Measurements from ENCODE around the gene HBD.

The HBD gene

DNA sequence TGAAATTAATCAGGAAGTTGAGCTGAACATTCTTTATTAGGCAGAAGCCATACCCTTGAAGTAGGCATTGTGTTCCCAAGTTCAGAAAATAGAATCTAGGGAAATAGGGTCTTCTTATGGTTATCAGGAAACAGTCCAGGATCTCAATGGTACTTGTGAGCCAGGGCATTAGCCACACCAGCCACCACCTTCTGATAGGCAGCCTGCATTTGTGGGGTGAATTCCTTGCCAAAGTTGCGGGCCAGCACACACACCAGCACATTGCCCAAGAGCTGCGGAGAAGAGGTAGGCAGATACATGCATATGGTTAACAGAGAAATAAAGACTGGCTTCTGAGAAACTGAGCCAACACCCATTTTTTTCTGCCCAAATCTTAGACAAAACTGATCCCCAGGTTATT, 1.5 kb downstream of the HBD start:
- Histone ChIP-seq H3K27ac (ENCODE audit: low read depth, low read length, severe bottlenecking) (no peak overlapping the region), H3K4me1 (ENCODE audit: control insufficient read depth, insufficient read depth, low read length, poor library complexity, severe bottlenecking) (no peaks in the 10 kb centered on the region), H3K9me3 (ENCODE audit: control insufficient read depth, low read length) (no peaks in the 10 kb centered on the region), H3K36me3 (ENCODE audit: control insufficient read depth, insufficient read depth, low read length) (no peaks in the 10 kb centered on the region), H3K4me3 (ENCODE audit: extremely low read depth, insufficient read depth, low read length, poor library complexity, severe bottlenecking) (no peak overlapping the region)
- 100% methylated on average over 1 of the region's 2 CpGs; no CpG with 5 or more reads in 1 of the 2 experiments for WGBS, 2 experiments (ENCODE audit: insufficient coverage in 2 of 2)

DNA sequence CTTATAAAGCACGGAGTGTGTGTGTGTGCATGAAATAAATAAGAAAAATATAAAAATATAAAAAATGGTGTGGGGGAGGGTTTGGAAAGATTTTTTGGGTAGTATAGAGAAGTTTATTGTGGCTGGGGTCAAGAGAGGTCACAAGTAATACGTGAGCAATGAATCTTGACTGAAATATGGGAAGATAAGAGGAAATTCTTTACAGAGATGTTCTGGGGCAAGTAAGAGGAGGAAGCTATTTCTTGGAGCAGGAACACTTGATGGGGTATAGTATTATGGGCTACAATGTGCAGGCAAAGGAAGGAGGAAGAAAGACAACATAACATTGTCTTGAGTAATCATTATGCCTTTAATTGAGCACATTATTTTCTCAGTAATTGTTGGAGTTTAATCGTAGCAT, 2.1 kb downstream of the HBD start:
- no peaks in the 10 kb centered on the region for H3K4me1 ChIP-seq (ENCODE audit: control insufficient read depth, insufficient read depth, low read length, poor library complexity, severe bottlenecking)
- 84 to 86% methylated on average over 1 to 2 of the region's 3 CpGs for WGBS, 2 experiments (ENCODE audit: insufficient coverage in 2 of 2)
- no peaks in the 10 kb centered on the region for H3K36me3 ChIP-seq (ENCODE audit: control insufficient read depth, insufficient read depth, low read length)
- H3K4me3 ChIP-seq (ENCODE audit: extremely low read depth, insufficient read depth, low read length, poor library complexity, severe bottlenecking) = no peak overlapping the region
- no peaks in the 10 kb centered on the region for H3K9me3 ChIP-seq (ENCODE audit: control insufficient read depth, low read length)
- H3K27ac ChIP-seq (ENCODE audit: low read depth, low read length, severe bottlenecking) = no peak overlapping the region

DNA sequence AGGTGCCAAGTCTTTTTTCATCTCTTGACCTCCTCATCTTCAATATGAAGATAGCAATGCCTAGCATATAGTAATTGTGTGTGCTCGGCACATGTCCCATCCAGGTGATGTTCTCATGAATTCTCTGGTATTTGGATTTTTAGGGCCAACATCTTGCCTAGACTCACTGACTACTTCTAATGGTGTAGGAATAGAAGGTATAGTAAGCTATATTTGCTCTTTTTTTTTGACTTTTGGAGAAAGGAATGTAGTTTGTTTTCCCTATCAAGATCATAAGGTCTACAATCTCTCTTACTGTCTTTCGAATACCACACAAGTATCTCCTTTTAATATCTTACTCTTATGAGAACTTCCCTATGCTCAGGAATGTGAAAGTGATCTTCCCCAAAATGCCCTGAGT, 3.2 kb downstream of the HBD start:
- Histone ChIP-seq H3K9me3 (ENCODE audit: control insufficient read depth, low read length) (no peaks in the 10 kb centered on the region), H3K36me3 (ENCODE audit: control insufficient read depth, insufficient read depth, low read length) (no peaks in the 10 kb centered on the region), H3K4me1 (ENCODE audit: control insufficient read depth, insufficient read depth, low read length, poor library complexity, severe bottlenecking) (no peaks in the 10 kb centered on the region), H3K27ac (ENCODE audit: low read depth, low read length, severe bottlenecking) (no peak overlapping the region), H3K4me3 (ENCODE audit: extremely low read depth, insufficient read depth, low read length, poor library complexity, severe bottlenecking) (no peak overlapping the region)
- no CpG with 5 or more reads among the region's 2 CpGs for whole genome bisulfite sequencing, 2 experiments (ENCODE audit: insufficient coverage in 2 of 2)

GRCh38 chr11:5230266-5230665, 4.0 kb downstream of the HBD start:
- H3K36me3 ChIP-seq (ENCODE audit: control insufficient read depth, insufficient read depth, low read length) = no peaks in the 10 kb centered on the region
- no peaks in the 10 kb centered on the region for H3K9me3 ChIP-seq (ENCODE audit: control insufficient read depth, low read length)
- H3K4me3 ChIP-seq (ENCODE audit: extremely low read depth, insufficient read depth, low read length, poor library complexity, severe bottlenecking) = no peak overlapping the region
- H3K4me1 ChIP-seq (ENCODE audit: control insufficient read depth, insufficient read depth, low read length, poor library complexity, severe bottlenecking) = no peaks in the 10 kb centered on the region
- no peak overlapping the region for H3K27ac ChIP-seq (ENCODE audit: low read depth, low read length, severe bottlenecking)
- WGBS, 2 experiments (ENCODE audit: insufficient coverage in 2 of 2) = 89% methylated on average over 1 of the region's 1 CpG; no CpG with 5 or more reads in 1 of the 2 experiments

DNA sequence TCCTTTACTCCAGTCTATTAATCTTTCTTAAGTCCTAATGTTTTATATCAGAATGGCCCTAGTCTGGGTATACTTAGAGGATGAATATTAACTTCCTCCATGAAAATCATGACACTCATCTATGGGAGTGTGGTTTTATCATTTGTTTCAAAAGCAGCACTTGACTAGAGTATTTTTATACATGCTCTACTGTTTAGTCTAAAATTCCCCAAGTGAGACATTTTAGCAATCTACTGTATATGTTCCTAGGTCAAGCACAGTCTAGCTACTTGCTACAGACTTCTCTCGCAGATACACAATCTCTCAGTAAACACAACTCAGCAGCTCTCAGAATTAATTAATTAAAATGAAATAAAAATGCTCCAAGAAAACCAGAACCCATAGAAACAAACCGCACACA, 4.5 kb downstream of the HBD start:
- WGBS, 2 experiments (ENCODE audit: insufficient coverage in 2 of 2) = no CpG with 5 or more reads among the region's 2 CpGs
- Histone ChIP-seq H3K27ac (ENCODE audit: low read depth, low read length, severe bottlenecking) (no peak overlapping the region), H3K4me3 (ENCODE audit: extremely low read depth, insufficient read depth, low read length, poor library complexity, severe bottlenecking) (no peak overlapping the region)

DNA sequence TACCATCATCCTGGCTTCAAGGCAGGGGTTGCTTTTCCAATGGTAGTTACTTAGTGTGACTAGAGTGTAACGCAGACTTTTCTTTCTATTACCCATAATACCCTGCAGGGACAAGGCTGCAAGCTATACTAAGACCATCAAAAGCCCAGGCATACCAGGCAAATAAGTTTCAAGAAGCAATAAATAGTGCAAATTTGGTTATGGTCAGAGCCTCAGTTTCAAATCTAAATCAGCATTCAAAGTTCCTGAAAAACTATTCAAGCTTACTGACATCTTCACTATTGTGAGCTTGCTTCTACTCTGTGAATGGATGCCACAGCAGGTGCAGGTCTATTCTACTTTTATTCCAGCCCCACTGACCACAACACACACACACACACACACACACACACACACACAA, 4.9 kb downstream of the HBD start:
- H3K4me3 ChIP-seq (ENCODE audit: extremely low read depth, insufficient read depth, low read length, poor library complexity, severe bottlenecking) = no peak overlapping the region

More for the DNA sequence above, 4.5 kb downstream of the HBD start:
- Histone ChIP-seq H3K9me3 (ENCODE audit: control insufficient read depth, low read length) (no peaks in the 10 kb centered on the region), H3K4me1 (ENCODE audit: control insufficient read depth, insufficient read depth, low read length, poor library complexity, severe bottlenecking) (no peaks in the 10 kb centered on the region), H3K36me3 (ENCODE audit: control insufficient read depth, insufficient read depth, low read length) (no peaks in the 10 kb centered on the region)

DNA sequence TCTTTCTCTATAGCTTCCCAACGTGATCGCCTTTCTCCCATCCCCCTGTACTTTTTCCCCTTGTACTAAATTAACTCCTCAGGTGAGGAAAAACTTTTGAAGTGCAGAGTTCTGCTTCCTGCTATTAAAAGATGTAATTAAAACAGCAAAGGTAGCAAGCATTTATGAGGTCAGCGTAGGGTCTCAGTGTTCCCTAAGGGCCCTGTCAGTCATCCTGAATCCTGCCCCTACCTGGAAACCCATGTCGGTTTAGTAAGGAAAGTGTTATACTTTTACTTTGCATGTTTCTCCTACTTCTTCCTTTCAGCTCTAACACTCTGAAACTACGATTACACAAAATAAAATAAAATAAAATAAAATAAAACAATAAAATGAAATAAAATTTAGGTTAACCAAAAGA, 6.2 kb downstream of the HBD start:
- WGBS, 2 experiments (ENCODE audit: insufficient coverage in 2 of 2) = 86% methylated on average over 1 of the region's 5 CpGs; no CpG with 5 or more reads in 1 of the 2 experiments
- Histone ChIP-seq H3K36me3 (ENCODE audit: control insufficient read depth, insufficient read depth, low read length) (no peaks in the 10 kb centered on the region), H3K4me3 (ENCODE audit: extremely low read depth, insufficient read depth, low read length, poor library complexity, severe bottlenecking) (no peak overlapping the region), H3K9me3 (ENCODE audit: control insufficient read depth, low read length) (no peaks in the 10 kb centered on the region), H3K4me1 (ENCODE audit: control insufficient read depth, insufficient read depth, low read length, poor library complexity, severe bottlenecking) (no peaks in the 10 kb centered on the region), H3K27ac (ENCODE audit: low read depth, low read length, severe bottlenecking) (no peak overlapping the region)

More for the DNA sequence above, 4.9 kb downstream of the HBD start:
- H3K27ac ChIP-seq (ENCODE audit: low read depth, low read length, severe bottlenecking) = no peak overlapping the region
- H3K36me3 ChIP-seq (ENCODE audit: control insufficient read depth, insufficient read depth, low read length) = no peaks in the 10 kb centered on the region
- no peaks in the 10 kb centered on the region for H3K4me1 ChIP-seq (ENCODE audit: control insufficient read depth, insufficient read depth, low read length, poor library complexity, severe bottlenecking)
- WGBS, 2 experiments (ENCODE audit: insufficient coverage in 2 of 2) = no CpG with 5 or more reads among the region's 1 CpG
- H3K9me3 ChIP-seq (ENCODE audit: control insufficient read depth, low read length) = no peaks in the 10 kb centered on the region

- Histone ChIP-seq H3K4me1 (ENCODE audit: control insufficient read depth, insufficient read depth, low read length, poor library complexity, severe bottlenecking) (no peaks in the 10 kb centered on the region), H3K4me3 (ENCODE audit: extremely low read depth, insufficient read depth, low read length, poor library complexity, severe bottlenecking) (no peak overlapping the region), H3K9me3 (ENCODE audit: control insufficient read depth, low read length) (no peaks in the 10 kb centered on the region), H3K36me3 (ENCODE audit: control insufficient read depth, insufficient read depth, low read length) (no peaks in the 10 kb centered on the region), H3K27ac (ENCODE audit: low read depth, low read length, severe bottlenecking) (no peak overlapping the region)
- 83% methylated on average over 1 of the region's 1 CpG; no CpG with 5 or more reads in 1 of the 2 experiments for WGBS, 2 experiments (ENCODE audit: insufficient coverage in 2 of 2)
Observed at GRCh38 chr11:5227681-5228080, 6.6 kb downstream of the HBD start.

DNA sequence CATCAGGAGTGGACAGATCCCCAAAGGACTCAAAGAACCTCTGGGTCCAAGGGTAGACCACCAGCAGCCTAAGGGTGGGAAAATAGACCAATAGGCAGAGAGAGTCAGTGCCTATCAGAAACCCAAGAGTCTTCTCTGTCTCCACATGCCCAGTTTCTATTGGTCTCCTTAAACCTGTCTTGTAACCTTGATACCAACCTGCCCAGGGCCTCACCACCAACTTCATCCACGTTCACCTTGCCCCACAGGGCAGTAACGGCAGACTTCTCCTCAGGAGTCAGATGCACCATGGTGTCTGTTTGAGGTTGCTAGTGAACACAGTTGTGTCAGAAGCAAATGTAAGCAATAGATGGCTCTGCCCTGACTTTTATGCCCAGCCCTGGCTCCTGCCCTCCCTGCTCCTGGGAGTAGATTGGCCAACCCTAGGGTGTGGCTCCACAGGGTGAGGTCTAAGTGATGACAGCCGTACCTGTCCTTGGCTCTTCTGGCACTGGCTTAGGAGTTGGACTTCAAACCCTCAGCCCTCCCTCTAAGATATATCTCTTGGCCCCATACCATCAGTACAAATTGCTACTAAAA, 7.5 kb downstream of the HBD start, which contains the start of gene HBB:
Gene HBB, minus strand, starts transcription at position 340 of the 579 bp plus-strand sequence. Its CDS starts 50 bp downstream, at position 290.
- WGBS, 2 experiments (ENCODE audit: insufficient coverage in 2 of 2) = 96% methylated on average over 3 of the region's 3 CpGs; no CpG with 5 or more reads in 1 of the 2 experiments
- Histone ChIP-seq H3K4me1 (ENCODE audit: control insufficient read depth, insufficient read depth, low read length, poor library complexity, severe bottlenecking) (no peaks in the 10 kb centered on the region), H3K4me3 (ENCODE audit: extremely low read depth, insufficient read depth, low read length, poor library complexity, severe bottlenecking) (no peak within 1 kb of the TSS), H3K9me3 (ENCODE audit: control insufficient read depth, low read length) (no peaks in the 10 kb centered on the region), H3K36me3 (ENCODE audit: control insufficient read depth, insufficient read depth, low read length) (no peaks in the 10 kb centered on the region), H3K27ac (ENCODE audit: low read depth, low read length, severe bottlenecking) (no peak within 1 kb of the TSS)

DNA sequence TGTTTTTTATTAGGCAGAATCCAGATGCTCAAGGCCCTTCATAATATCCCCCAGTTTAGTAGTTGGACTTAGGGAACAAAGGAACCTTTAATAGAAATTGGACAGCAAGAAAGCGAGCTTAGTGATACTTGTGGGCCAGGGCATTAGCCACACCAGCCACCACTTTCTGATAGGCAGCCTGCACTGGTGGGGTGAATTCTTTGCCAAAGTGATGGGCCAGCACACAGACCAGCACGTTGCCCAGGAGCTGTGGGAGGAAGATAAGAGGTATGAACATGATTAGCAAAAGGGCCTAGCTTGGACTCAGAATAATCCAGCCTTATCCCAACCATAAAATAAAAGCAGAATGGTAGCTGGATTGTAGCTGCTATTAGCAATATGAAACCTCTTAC, 8.8 kb downstream of the HBD start:
- Histone ChIP-seq H3K27ac (ENCODE audit: low read depth, low read length, severe bottlenecking) (no peak overlapping the region), H3K36me3 (ENCODE audit: control insufficient read depth, insufficient read depth, low read length) (no peaks in the 10 kb centered on the region), H3K9me3 (ENCODE audit: control insufficient read depth, low read length) (no peaks in the 10 kb centered on the region), H3K4me3 (ENCODE audit: extremely low read depth, insufficient read depth, low read length, poor library complexity, severe bottlenecking) (no peak overlapping the region), H3K4me1 (ENCODE audit: control insufficient read depth, insufficient read depth, low read length, poor library complexity, severe bottlenecking) (no peaks in the 10 kb centered on the region)
- WGBS, 2 experiments (ENCODE audit: insufficient coverage in 2 of 2) = 80 to 100% methylated on average over 1 to 2 of the region's 2 CpGs

All from mesodermal cell (in vitro differentiated cells).